ENCODE measurements around the gene OGN. TPM values are rescaled to one million over a fixed set of nuclear protein-coding genes. Genes with fewer than 3 reads are reported as not detected.

Gene OGN
- total RNA-seq, 1 donor, result 0.36 TPM

DNA sequence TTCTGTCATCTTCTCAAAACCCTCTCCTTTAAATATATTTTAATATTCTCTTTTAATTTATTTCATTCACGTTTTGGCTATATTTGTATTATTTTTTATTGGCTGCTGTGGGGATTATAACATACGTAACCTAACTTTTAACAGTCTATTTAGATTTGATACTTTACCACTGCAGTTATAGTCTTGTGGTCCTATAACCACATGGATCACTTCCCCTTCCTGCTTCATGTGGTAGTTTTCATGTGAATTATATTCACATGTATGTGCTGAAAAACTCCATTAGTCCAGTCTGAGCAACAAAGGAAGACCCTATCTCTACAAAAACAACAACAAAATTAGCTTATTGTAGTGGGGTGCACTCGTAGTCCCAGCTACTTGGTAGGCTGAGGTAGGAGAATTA lies 44.3 kb downstream of the OGN start:
- TF ChIP-seq, protein P1, sequence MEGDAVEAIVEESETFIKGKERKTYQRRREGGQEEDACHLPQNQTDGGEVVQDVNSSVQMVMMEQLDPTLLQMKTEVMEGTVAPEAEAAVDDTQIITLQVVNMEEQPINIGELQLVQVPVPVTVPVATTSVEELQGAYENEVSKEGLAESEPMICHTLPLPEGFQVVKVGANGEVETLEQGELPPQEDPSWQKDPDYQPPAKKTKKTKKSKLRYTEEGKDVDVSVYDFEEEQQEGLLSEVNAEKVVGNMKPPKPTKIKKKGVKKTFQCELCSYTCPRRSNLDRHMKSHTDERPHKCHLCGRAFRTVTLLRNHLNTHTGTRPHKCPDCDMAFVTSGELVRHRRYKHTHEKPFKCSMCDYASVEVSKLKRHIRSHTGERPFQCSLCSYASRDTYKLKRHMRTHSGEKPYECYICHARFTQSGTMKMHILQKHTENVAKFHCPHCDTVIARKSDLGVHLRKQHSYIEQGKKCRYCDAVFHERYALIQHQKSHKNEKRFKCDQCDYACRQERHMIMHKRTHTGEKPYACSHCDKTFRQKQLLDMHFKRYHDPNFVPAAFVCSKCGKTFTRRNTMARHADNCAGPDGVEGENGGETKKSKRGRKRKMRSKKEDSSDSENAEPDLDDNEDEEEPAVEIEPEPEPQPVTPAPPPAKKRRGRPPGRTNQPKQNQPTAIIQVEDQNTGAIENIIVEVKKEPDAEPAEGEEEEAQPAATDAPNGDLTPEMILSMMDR (IDR thresholded peaks at IDR 0.05; ENCODE audit: extremely low read depth, low read depth, low read length), result no peak
- Histone ChIP-seq H3K9me3 (ENCODE audit: low read depth, low read length) (no peaks in the 10 kb centered on the region), H3K27ac (ENCODE audit: low read depth, low read length) (no peak overlapping the region), H3K36me3 (ENCODE audit: insufficient read depth, low read length) (no peaks in the 10 kb centered on the region), H3K27me3 (ENCODE audit: insufficient read depth, low read length) (no peaks in the 10 kb centered on the region), H3K4me2 (ENCODE audit: insufficient read depth, low read length) (no peak overlapping the region), H3K4me3 (ENCODE audit: insufficient read depth, low read length) (no peak overlapping the region), H4K20me1 (ENCODE audit: insufficient read depth, low read length) (no peaks in the 10 kb centered on the region), H2AFZ (ENCODE audit: low read length) (peak overlapping the region; percentile 65), H3K4me1 (ENCODE audit: insufficient read depth, low read length) (no peaks in the 10 kb centered on the region), H3K79me2 (ENCODE audit: insufficient read depth, low read length) (no peaks in the 10 kb centered on the region)
- DNase-seq (ENCODE audit: insufficient read length, low spot score, missing footprints), result no peak

DNA sequence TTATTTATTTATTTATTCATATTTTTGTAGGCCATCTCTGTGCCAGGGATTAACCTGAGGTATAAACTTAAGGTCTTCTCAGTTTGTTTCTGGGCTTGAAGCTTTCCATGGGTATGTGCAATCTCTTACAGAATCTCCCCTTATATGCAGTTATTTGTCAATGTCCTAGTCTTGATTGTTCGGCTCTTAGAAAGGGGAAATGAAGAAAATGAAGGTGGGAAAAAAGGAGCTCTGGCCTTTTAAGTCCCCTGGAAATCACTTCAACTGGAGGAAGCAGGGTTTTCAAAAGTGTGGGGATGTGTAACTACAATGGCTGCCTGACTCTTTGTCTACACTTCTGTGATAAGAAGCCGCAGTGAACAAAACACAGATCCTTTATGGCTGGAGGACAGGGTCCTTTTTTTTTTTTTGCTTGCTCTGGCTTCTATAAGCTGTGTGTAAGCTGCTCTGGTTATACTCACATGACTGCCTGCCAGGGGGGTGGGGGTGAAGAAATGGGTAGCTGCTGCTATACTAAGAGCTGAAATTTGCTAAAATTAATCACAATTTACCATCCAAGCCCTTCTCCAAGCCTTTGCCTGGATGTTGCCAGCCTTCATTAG lies 44.9 kb downstream of the OGN start:
- Histone ChIP-seq H3K4me1 (ENCODE audit: insufficient read depth, low read length) (no peaks in the 10 kb centered on the region), H3K36me3 (ENCODE audit: insufficient read depth, low read length) (no peaks in the 10 kb centered on the region), H3K27ac (ENCODE audit: low read depth, low read length) (no peak overlapping the region), H4K20me1 (ENCODE audit: insufficient read depth, low read length) (no peaks in the 10 kb centered on the region), H3K4me2 (ENCODE audit: insufficient read depth, low read length) (no peak overlapping the region), H3K79me2 (ENCODE audit: insufficient read depth, low read length) (no peaks in the 10 kb centered on the region), H3K4me3 (ENCODE audit: insufficient read depth, low read length) (no peak overlapping the region), H3K27me3 (ENCODE audit: insufficient read depth, low read length) (no peaks in the 10 kb centered on the region), H2AFZ (ENCODE audit: low read length) (peak overlapping the region; percentile 65), H3K9me3 (ENCODE audit: low read depth, low read length) (no peaks in the 10 kb centered on the region)
- TF ChIP-seq, protein P1 (IDR thresholded peaks at IDR 0.05; ENCODE audit: extremely low read depth, low read depth, low read length), result no peak
- no peak for DNase-seq (ENCODE audit: insufficient read length, low spot score, missing footprints)

- Histone ChIP-seq H3K36me3 (ENCODE audit: insufficient read depth, low read length) (no peaks in the 10 kb centered on the region), H3K27me3 (ENCODE audit: insufficient read depth, low read length) (no peaks in the 10 kb centered on the region), H3K79me2 (ENCODE audit: insufficient read depth, low read length) (no peaks in the 10 kb centered on the region), H3K4me1 (ENCODE audit: insufficient read depth, low read length) (peaks cover 13% of the 10 kb centered on the region), H3K4me3 (ENCODE audit: insufficient read depth, low read length) (no peak overlapping the region), H2AFZ (ENCODE audit: low read length) (no peak overlapping the region), H3K9me3 (ENCODE audit: low read depth, low read length) (no peaks in the 10 kb centered on the region), H4K20me1 (ENCODE audit: insufficient read depth, low read length) (no peaks in the 10 kb centered on the region), H3K27ac (ENCODE audit: low read depth, low read length) (no peak overlapping the region), H3K4me2 (ENCODE audit: insufficient read depth, low read length) (no peak overlapping the region)
- DNase-seq (ENCODE audit: insufficient read length, low spot score, missing footprints), result no peak
- TF ChIP-seq, protein P1 (IDR thresholded peaks at IDR 0.05; ENCODE audit: extremely low read depth, low read depth, low read length), result no peak
Measured at GRCh38 chr9:92353051-92353450, 51.3 kb downstream of the OGN start.

GRCh38 chr9:92350740-92351133 lies 53.6 kb downstream of the OGN start:
- peak overlapping the region; percentile 66 for H3K4me2 ChIP-seq (ENCODE audit: insufficient read depth, low read length)
- no peak for DNase-seq (ENCODE audit: insufficient read length, low spot score, missing footprints)
- no peaks in the 10 kb centered on the region for H4K20me1 ChIP-seq (ENCODE audit: insufficient read depth, low read length)
- no peaks in the 10 kb centered on the region for H3K36me3 ChIP-seq (ENCODE audit: insufficient read depth, low read length)
- peak overlapping the region; percentile 78 for H3K27ac ChIP-seq (ENCODE audit: low read depth, low read length)
- H3K79me2 ChIP-seq (ENCODE audit: insufficient read depth, low read length), result no peaks in the 10 kb centered on the region
- no peaks in the 10 kb centered on the region for H3K27me3 ChIP-seq (ENCODE audit: insufficient read depth, low read length)
- H3K4me3 ChIP-seq (ENCODE audit: insufficient read depth, low read length), result no peak overlapping the region
- H2AFZ ChIP-seq (ENCODE audit: low read length), result peak overlapping the region; percentile 72
- TF ChIP-seq, protein P1 (IDR thresholded peaks at IDR 0.05; ENCODE audit: extremely low read depth, low read depth, low read length), result no peak
- peaks cover 13% of the 10 kb centered on the region for H3K4me1 ChIP-seq (ENCODE audit: insufficient read depth, low read length)
- H3K9me3 ChIP-seq (ENCODE audit: low read depth, low read length), result no peaks in the 10 kb centered on the region

Measured in osteoblast (primary cell).